Measurements from ENCODE around the gene MRPL12. TPM values are rescaled to one million over a fixed set of nuclear protein-coding genes. Genes with fewer than 3 reads are reported as not detected.

Gene MRPL12
- total and polyA plus RNA-seq, 2 of the 8 experiments (the other 6 are each of a cell fraction or from before 2014, with no cell fraction given), result 120 to 141 TPM

GRCh38 chr17:81676906-81677305 is 26.3 kb upstream of the MRPL12 start:
- Histone ChIP-seq H3K4me2 (ENCODE audit: insufficient read depth in 1 of 2, low read depth in 2 of 2, low read length in 2 of 2) (no peak overlapping the region), H2BK15ac (ENCODE audit: low read length) (no peak overlapping the region), H3K18ac (ENCODE audit: extremely low read depth, low read length) (no peak overlapping the region), H3K14ac (ENCODE audit: insufficient read length) (no peak overlapping the region), H3K9ac (replicated peaks in 1 of 4; ENCODE audit: extremely low read depth in 1 of 4, low read depth in 3 of 4, low read length in 3 of 4) (no peak overlapping the region), H2AFZ (ENCODE audit: low read length) (no peak overlapping the region), H3K27me3 (replicated peaks in 1 of 4; ENCODE audit: control insufficient read depth in 3 of 4, extremely low read depth in 1 of 4, insufficient read depth in 3 of 4, low read length in 3 of 4) (no peaks in the 10 kb centered on the region; a peak in 1 of 7 replicates), H3K9me3 (ENCODE audit: insufficient read depth in 2 of 2, low read depth in 1 of 2, low read length in 1 of 2) (no peaks in the 10 kb centered on the region), H3K23me2 (ENCODE audit: low read depth, low read length) (no peaks in the 10 kb centered on the region), H3K79me1 (ENCODE audit: low read depth, low read length) (no peaks in the 10 kb centered on the region; the same call in 1 of the 2 replicates), H2AK5ac (ENCODE audit: low read depth, low read length) (no peak overlapping the region), H2BK5ac (ENCODE audit: low read depth, low read length) (no peak overlapping the region), H4K5ac (ENCODE audit: insufficient read length, low read depth, low read length) (no peak overlapping the region), H4K91ac (replicated peaks; ENCODE audit: insufficient read length, low read length) (no peak overlapping the region), H3K56ac (replicated peaks; ENCODE audit: insufficient read length, low read depth, low read length) (no peak overlapping the region), H4K20me1 (replicated peaks in 1 of 2; ENCODE audit: control insufficient read depth in 1 of 2, insufficient read depth in 2 of 2, low read length in 2 of 2) (peaks cover 5 to 22% of the 10 kb centered on the region in 2 experiments), H3K27ac (ENCODE audit: low read depth, low read length) (no peak overlapping the region), H3K4me1 (replicated peaks in 1 of 4; ENCODE audit: control insufficient read depth in 3 of 4, insufficient read depth in 4 of 4, low read length in 3 of 4) (no peaks in the 10 kb centered on the region), H3K4ac (replicated peaks; ENCODE audit: insufficient read length, low read depth, low read length) (no peak overlapping the region), H2BK120ac (replicated peaks; ENCODE audit: low read depth, low read length) (no peak overlapping the region), H3K79me2 (ENCODE audit: control insufficient read depth in 1 of 2, insufficient read depth in 2 of 2, low read length in 2 of 2) (peaks cover 0 to 3% of the 10 kb centered on the region in 2 experiments; a peak in 1 of 4 replicates), H3K36me3 (ENCODE audit: control insufficient read depth in 2 of 4, insufficient read depth in 4 of 4, low read length in 3 of 4) (peaks cover 10 to 25% (median 22%) of the 10 kb centered on the region in 4 experiments), H4K8ac (ENCODE audit: extremely low read depth, insufficient read depth, low read length) (no peak overlapping the region), H3K4me3 (ENCODE audit: extremely low read depth in 1 of 4, insufficient read depth in 2 of 4, low read depth in 3 of 4, low read length in 4 of 4) (no peak overlapping the region), H2BK12ac (ENCODE audit: low read depth, low read length) (no peak overlapping the region), H2BK20ac (ENCODE audit: low read length) (no peak overlapping the region), H3K23ac (ENCODE audit: insufficient read length) (no peak overlapping the region)
- WGBS, 2 experiments (ENCODE audit: extremely low coverage in 1 of 2, insufficient coverage in 1 of 2, insufficient read length in 1 of 2, insufficient replicate concordance in 2 of 2, low coverage in 1 of 2, low lambda C conversion rate in 2 of 2, missing lambda C conversion rate in 1 of 2), result 98% methylated on average over 17 of the region's 17 CpGs; no CpG with 5 or more reads in 1 of the 2 experiments
- POLR2A ChIA-PET (ENCODE audit: partially characterized antibody), result interaction anchor here (0.9 to 28.4 kb wide), 6 partner anchors 8 to 32 kb away, joined by 3 to 436 read pairs (median 4); partner anchors contain the start of genes MRPL12 and SLC25A10
- DNase-seq (ENCODE audit: low read depth in 1 of 2, low spot score in 2 of 2), result no peak
- TF ChIP-seq CTCF (IDR thresholded peaks at IDR 0.05; ENCODE audit: control extremely low read depth in 1 of 3, insufficient read depth in 1 of 3, low read depth in 1 of 3, low read length in 3 of 3) (no peak), POLR2A (IDR thresholded peaks at IDR 0.05; ENCODE audit: control extremely low read depth in 1 of 2, low read depth in 2 of 2, low read length in 2 of 2) (peak in 1 of 2 experiments; percentile 23; a peak in 2 of 3 replicates)
- FAIRE-seq, result no peak
- CTCF ChIA-PET (ENCODE audit: partially characterized antibody), result interaction anchor here (0.8 to 4.9 kb wide), 4 partner anchors 8 to 37 kb away, joined by 3 to 20 read pairs (median 13); no protein-coding TSS in a partner anchor
